NCI-H2196 treated with DMSO at 0.1 percent for 48 hours (cell line): ENCODE results near the gene VPS13D.
"Not testable (repeated sequence)": the region's sequence is repeated elsewhere in the genome, so short reads cannot be mapped to it uniquely, and the experiment has no call there.

Source experiments
- DNase-seq: peaks from one replicate; lab custom pipeline; 2025; ENCODE audit not compliant: unreplicated experiment; lab: John Stamatoyannopoulos, UW

VPS13D gene

GRCh38 chr1:12462586-12462985 is 232.8 kb downstream of the VPS13D start:
- DNase-seq, result no peak

- DNase-seq, result no peak
Measured at GRCh38 chr1:12464045-12464461, 234.2 kb downstream of the VPS13D start.

- DNase-seq, result no peak
Measured at GRCh38 chr1:12464598-12465056, 234.8 kb downstream of the VPS13D start.

DNA sequence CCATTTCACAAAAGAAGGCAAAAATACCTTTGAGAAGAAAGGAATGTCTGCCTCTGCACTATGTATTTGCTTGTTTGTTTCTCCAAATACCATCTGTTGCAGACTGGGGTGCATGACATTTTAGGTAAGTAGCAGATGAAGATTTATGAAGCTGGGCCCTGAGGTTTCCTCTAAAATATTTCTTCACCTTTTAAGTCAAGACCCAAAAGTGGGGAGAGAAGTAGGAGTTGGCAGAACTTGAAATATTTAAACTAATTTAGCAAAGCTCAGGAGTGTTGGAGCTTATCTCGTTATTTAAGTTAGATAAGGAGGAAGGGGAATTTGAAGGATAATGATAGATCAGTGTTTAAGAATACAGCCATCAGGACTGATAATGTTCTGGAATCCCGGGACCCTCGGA is 235.3 kb downstream of the VPS13D start:
- DNase-seq, result no peak

DNA sequence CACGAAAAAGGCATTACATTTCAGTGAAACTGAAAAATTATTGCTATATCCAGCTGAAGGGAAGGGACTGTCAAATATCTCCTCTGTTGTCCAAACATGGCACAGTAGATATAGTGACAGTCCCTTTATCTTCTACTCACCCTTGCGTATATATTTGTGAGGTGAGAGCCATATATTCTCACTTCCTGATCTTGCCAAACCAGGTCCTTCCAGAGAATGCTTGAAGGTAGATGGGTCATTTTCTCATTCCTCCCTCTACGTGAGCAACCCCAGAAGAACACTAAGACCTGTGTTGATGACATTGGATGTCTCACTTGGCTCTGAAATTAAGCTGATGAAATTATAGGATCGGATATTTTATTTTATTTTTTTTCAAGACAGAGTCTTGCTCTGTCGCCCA is 237.0 kb downstream of the VPS13D start:
- DNase-seq, result no peak

- DNase-seq, result no peak
Measured at GRCh38 chr1:12467570-12468286, 237.9 kb downstream of the VPS13D start.

DNA sequence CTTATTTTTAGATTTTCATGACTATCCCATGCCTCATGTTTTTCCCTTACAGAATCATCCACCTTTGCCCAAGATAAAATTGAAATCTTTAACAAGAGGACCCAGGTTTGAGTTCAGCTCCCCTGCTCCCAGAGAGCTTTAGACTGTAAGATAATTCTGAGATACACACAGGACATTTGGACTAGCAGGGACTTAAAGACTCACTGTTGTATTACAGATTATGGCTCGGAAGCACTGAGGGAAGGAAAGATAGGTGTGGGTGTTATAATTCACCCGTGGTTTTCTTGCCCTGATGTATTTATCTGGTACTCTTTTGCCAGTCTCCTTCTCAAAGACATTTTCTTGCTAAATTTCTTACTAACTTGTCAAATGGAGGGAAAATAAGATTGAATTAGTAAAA is 238.5 kb downstream of the VPS13D start:
- no peak for DNase-seq

- DNase-seq, result no peak
Measured at GRCh38 chr1:12469493-12469892, 239.7 kb downstream of the VPS13D start.

DNA sequence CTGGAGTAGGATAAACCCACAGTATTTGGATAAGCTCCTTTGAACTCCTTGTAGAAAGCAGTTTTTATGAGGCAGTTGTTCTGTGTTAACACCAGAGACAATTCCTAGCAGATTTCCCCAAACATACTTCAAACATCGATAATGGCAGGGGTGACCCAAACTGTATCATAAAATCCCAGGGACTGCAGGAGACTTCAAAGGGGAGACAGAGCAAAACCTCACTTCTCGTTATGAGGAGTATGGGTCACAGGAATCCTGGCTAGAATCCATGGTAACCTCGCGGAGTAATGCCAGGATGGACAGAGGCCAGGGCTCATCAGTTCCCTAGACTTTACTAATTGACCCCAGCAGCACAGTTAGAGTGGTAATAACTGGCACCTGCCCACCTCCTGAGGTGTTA is 240.2 kb downstream of the VPS13D start:
- no peak for DNase-seq

GRCh38 chr1:12470916-12471315 is 241.1 kb downstream of the VPS13D start:
- DNase-seq, result not testable (repeated sequence)

DNA sequence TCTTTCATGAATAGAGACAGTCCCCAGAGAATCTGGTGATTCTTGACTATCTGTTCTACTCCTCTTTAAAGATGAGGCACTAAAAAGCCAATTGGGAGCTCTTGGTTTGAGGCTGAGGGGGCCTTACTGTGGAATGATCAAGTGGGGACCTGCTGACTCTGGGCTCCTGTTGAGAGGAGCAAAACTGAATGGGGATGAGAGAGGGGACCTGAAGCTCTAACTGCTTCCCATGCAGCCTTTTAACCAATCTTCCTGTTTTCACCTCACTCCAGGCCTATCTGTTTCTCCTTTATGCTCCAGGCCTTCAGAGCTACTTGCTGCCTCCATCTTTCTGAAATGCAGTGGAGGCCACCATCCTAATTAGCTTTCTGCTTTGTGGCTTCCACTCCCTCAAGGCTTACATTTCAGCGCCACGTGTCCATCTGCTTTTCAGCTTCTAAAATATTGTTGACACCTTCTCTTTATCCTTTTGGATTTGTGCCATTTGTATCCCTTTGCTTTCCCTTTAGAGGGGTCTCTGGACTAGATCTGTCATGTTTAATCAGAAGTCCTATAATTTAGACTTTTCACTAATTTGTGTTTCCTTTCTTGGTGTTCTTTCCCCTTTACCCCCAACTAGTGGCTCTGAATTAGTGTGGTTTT is 242.4 kb downstream of the VPS13D start:
- no peak for DNase-seq

DNA sequence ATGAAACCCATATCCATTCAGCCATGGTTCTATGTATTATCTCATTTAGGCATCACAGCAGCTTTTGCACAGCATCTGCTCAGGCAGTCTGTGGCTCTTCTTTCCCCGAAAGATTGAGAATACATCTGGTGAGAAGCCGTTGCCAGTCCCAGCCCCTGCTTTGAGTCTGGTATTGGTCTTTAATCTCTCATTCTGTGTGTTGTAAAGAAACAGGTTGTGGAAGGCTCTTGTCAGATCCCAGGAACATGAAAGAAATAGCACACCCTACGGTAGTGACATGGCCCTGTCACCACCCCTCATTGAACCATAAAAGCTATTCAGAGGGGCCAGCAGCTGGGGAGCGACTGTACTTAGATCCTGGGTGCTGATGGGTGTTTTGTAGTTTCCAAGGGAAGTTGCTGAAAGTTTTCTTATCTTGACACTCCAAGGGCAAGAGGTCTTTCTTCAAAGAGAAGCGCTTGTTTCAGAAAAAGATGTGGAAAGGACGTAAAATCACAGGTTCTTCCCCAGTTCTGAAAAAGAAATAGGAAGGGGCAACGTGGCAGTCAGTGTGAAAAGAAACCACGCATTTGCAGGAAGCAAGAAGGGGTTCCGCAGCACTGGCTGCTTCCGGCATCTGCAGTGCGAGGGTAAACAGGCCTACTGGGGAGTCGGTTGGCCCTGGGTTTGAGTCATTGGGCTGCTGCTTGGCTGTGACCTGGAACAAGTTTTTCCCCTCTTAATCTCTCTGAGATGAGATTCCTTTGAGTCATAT is 243.1 kb downstream of the VPS13D start:
- no peak for DNase-seq

DNA sequence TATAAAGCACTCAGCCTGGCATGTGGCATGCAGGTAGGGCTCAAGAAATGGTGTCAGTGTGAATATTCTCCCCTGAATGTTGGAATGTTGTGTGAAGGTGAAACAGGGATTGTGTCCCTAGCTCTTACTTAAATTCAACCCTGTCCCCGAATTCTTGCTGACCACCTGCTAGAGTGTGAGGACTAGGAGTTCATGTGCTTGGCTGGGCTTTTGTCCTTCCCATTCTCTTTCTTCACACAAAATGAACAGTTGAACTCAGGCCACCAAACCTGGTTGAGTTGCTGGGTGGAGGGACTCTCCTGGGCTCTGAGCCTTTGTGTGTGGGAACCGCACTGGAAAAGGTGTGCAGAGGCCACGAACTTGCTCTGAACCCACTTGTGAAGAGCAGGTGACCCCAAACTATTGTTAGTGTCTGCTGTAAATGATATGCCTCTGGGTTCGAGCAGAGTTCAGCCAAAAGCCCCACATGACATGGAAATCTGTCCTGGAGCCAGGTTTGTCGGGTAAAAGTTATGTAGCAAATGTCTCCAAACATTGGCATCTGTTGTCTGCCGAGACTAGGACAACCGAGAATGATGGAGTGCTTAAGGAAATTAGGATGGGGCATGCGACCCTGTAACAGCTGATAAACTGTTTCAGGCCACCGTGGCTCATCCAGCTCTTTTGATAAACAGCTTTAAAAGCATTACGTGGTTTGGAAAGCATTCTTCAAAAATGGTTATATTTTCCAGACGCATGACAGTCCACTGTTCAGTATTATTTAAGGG is 243.9 kb downstream of the VPS13D start:
- DNase-seq, result no peak

GRCh38 chr1:12475101-12475500 is 245.3 kb downstream of the VPS13D start:
- no peak for DNase-seq

GRCh38 chr1:12475530-12475934 is 245.7 kb downstream of the VPS13D start:
- no peak for DNase-seq

DNA sequence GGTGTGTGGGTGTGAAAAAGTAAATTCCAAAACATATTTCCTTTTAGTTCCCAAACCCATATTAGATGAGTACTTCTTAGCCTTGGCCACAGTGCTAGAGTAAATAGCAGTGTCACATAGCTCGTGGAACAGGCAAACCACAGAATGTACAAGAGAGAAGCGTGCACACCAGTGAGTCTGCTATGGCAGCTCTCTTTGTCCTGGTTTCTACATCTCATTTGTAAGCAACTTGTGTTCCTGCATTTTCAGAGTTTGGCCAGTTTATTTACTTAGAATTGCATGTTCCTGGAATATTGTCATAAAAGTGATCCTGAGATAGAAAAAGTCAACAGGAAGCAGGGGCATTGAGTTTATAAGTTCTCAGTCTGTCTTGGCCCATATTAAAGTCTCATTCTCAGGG is 246.1 kb downstream of the VPS13D start:
- no peak for DNase-seq

GRCh38 chr1:12477314-12477713 is 247.5 kb downstream of the VPS13D start:
- DNase-seq, result no peak

- DNase-seq, result peak; percentile 87
Measured at GRCh38 chr1:12477936-12478611, 248.2 kb downstream of the VPS13D start.

DNA sequence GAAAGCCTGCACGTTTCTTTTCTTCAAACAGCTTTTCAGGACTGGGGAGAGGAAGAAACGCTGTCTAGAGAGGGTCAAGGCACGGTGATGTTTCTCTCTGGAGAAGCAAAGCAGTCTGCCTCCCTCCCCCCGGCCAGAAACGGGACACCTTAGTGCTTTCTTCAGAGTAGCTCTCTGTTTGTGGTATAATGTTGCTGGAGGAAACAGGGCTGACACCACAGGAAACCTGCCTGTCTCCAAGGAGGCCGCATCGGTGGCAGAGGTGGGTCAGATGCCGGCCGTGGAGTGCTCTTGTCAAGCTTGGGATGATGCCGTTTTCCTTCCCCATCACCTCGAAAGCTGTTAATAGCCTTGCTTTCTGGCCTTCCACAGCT is 248.8 kb downstream of the VPS13D start:
- no peak for DNase-seq

DNA sequence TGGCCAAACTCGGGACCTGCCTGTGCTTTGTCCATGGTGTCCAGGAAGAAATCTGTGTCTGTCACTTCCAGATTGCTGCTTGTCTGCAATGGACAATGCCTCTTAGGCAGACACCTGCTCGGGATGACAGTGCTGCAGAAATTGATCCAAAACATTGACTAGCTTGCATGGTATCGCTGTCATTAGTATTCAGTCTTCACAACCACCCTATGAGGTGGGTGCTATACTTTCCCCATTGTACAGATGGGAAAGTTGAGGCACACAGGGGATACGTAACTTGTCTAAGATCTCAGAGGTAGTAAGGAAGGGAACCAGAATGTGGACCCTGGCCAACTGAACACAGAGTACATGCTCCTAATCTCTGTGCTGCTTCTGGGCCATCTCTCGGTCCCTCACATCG is 249.5 kb downstream of the VPS13D start:
- DNase-seq, result no peak

DNA sequence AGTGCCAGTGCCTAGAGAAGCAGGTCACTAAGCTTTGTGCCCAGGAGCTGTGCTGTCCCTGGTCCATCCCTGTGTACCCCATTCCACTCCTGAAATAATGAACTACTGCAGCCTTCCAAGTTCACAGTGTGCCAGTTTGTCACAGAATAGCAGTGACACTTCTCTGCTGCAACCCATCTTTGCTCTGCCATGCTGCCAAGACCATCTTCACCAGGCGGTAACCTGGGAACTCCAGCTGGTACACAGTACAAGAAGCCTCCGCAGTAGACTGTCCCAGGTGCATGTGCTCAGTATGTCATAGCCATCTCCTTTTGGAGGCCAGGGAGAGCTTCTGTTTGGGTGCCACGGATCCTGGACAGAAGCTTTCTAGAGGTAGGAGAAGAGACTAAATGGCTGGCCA is 250.2 kb downstream of the VPS13D start:
- no peak for DNase-seq
